GM12874 (cell line): ENCODE data around the gene FARS2.

ENCODE experiments used
- TF ChIP-seq, protein P1 (sequence below): IDR thresholded peaks from 2 replicates; pipeline ENCODE4 v1.5.1; 2011; ENCODE audit warnings: low read depth, mild to moderate bottlenecking, control low read depth, low read length, moderate library complexity; ENCODE audit not compliant: insufficient read depth

The FARS2 gene

DNA sequence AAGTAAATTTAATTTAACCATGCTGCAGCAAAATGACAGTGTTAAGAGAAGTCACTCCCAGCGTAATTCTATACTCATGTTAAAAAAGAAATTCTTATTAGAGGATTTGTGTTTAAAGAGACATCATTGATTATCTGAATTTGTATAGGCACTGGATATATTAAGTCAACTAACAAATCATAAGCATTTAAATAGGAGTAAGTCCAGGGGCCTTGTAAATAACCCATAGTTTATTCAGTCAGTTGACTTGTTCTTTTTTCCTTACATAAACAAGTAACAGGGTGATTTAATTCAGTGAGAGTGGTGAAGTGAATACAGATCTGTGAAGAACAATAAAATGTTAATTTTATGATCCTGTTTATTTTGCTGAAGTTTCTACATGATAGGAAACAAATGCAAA, 23.0 kb upstream of the FARS2 start:
- TF ChIP-seq, protein P1, sequence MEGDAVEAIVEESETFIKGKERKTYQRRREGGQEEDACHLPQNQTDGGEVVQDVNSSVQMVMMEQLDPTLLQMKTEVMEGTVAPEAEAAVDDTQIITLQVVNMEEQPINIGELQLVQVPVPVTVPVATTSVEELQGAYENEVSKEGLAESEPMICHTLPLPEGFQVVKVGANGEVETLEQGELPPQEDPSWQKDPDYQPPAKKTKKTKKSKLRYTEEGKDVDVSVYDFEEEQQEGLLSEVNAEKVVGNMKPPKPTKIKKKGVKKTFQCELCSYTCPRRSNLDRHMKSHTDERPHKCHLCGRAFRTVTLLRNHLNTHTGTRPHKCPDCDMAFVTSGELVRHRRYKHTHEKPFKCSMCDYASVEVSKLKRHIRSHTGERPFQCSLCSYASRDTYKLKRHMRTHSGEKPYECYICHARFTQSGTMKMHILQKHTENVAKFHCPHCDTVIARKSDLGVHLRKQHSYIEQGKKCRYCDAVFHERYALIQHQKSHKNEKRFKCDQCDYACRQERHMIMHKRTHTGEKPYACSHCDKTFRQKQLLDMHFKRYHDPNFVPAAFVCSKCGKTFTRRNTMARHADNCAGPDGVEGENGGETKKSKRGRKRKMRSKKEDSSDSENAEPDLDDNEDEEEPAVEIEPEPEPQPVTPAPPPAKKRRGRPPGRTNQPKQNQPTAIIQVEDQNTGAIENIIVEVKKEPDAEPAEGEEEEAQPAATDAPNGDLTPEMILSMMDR: no peak

GRCh38 chr6:5241252-5241651, 20.1 kb upstream of the FARS2 start:
- TF ChIP-seq, protein P1: no peak

- TF ChIP-seq, protein P1: no peak
Measured at GRCh38 chr6:5243069-5243468, 18.2 kb upstream of the FARS2 start.

DNA sequence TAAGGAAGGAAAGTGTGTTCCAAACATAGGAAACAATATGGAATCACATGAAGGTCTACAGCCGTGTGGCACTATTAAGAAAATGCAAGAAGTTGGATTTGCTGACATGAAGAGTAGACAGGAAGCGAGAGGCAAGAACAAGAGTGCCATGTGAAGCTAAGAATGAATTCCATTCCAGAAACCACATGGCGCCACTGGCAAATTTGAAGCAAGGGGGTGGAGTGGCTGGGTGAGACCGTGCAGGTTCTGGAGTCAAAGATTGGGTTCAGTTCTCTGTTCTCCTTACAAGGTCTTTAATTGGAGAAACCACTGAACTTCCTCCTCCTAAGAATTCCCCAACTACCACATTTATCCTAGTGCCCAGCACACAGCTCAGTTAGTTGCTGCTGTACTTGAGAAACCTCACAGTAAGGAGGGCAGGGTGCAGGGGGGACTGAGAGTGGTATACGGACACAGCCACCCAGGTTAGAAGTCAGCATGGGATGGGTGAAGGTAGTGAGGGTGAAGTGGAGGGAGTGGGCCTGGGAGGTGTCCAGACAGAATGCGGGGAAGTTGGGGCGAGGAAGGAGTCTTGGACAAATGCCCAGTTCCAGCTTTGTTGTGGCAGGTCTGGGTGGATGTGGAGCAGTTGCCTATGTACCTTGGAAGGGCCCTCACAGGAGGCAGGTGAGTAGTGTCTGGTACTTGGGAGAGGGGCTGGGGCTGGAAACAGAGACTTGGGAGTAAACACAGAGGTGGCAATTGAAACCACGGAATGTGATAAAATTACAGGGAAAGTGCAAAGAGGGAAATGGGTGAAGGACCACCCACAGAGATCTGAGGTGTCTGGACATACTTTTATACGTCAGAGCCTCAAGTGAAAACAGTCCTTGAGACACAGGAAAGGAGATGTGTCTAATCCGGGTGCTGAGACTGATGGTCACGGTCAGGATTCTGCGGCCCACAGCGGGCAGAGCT, 14.9 kb upstream of the FARS2 start:
- TF ChIP-seq, protein P1: no peak

DNA sequence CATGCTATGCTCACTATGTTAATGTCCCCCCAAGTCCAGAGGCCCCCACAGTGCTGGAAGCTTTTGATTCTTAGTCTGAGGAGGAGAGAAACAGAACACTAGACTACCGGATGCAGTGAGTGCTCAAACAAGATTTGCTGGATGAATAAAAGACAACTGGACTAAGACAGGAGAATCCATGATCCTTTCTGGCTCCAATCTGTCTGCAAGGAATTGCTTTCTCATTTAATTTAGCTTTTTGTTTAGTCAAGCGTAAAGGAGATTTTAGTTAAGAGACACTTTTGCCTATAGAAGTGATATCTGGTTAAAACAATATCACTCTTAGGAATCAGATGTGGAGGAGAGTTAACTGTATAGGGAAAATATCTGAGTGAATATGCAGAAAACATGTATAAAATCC, 14.1 kb upstream of the FARS2 start:
- TF ChIP-seq, protein P1: no peak

- TF ChIP-seq, protein P1: no peak
Measured at GRCh38 chr6:5248302-5249098, 12.8 kb upstream of the FARS2 start.

GRCh38 chr6:5249451-5250122, 11.7 kb upstream of the FARS2 start:
- TF ChIP-seq, protein P1: no peak
